Measurements from ENCODE around the gene ZNF827.

DNA sequence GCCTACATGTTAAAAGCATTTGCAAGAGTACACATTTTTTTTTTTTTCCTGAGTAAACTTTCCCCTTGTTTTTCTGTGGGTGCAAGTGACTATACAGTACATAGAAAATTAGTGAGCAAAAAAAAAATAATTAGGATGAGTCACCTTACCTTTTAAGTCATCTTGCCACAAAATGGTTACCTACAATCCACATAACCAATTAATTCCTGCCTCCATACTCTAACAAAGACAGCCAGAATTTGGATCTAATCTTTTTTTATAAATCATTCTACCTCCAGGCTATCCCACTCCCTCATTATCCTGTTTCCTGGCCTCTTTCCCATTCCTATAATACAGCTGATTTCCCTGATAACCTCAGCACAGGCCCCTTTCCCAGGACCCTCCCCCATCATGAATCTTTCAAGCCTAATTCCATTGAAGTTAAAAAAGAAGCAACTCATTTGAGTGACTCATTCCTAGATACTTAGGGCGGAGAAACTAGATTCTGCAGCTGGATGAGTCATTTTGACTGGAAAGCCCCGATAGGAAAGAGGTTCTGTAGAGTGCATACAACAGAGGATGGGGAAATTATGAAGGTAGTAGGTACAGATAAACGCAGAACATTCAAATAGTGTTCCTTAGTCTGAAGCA lies 130.5 kb downstream of the ZNF827 start:
- TF ChIP-seq, protein P1, sequence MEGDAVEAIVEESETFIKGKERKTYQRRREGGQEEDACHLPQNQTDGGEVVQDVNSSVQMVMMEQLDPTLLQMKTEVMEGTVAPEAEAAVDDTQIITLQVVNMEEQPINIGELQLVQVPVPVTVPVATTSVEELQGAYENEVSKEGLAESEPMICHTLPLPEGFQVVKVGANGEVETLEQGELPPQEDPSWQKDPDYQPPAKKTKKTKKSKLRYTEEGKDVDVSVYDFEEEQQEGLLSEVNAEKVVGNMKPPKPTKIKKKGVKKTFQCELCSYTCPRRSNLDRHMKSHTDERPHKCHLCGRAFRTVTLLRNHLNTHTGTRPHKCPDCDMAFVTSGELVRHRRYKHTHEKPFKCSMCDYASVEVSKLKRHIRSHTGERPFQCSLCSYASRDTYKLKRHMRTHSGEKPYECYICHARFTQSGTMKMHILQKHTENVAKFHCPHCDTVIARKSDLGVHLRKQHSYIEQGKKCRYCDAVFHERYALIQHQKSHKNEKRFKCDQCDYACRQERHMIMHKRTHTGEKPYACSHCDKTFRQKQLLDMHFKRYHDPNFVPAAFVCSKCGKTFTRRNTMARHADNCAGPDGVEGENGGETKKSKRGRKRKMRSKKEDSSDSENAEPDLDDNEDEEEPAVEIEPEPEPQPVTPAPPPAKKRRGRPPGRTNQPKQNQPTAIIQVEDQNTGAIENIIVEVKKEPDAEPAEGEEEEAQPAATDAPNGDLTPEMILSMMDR (IDR thresholded peaks at IDR 0.05): no peak
- no peak for TF ChIP-seq POLR2A (IDR thresholded peaks at IDR 0.05)

All from lower leg skin (tissue), 3 donors.